Measurements from ENCODE around the gene CSNK1D.

Gene CSNK1D

GRCh38 chr17:82252511-82253178, 20.9 kb downstream of the CSNK1D start:
- DNase-seq (ENCODE audit: low read depth in 2 of 2) = no peak

DNA sequence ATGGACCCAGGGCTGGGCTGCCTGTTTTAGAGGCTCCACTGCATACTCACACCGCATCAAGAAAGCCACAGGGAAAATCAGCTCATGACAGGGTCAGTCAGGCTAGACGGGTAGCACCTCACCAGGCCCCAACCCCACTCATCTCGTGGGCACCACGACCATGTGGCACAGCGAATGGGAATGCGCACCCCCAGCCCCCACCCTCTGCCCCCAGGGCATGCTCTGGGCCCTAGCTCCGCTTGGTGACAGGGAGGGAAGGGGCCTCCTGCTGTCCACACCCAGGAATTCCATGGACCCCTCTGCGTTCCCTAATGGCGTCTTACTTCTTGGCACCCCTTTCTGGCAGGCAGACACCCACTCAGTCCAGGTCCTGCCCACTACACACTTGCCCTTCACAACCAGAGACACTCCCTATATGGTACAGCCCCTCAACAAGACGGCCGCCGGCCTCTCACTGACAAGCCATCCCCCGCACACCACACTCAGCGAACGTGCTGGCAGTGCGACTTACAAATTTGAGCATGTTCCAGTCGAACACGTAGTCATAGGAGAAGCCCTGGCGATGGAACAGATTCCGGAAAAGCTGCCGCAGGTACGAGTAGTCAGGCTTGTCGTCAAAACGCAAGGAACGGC, 22.5 kb downstream of the CSNK1D start:
- DNase-seq (ENCODE audit: low read depth in 2 of 2) = no peak

DNA sequence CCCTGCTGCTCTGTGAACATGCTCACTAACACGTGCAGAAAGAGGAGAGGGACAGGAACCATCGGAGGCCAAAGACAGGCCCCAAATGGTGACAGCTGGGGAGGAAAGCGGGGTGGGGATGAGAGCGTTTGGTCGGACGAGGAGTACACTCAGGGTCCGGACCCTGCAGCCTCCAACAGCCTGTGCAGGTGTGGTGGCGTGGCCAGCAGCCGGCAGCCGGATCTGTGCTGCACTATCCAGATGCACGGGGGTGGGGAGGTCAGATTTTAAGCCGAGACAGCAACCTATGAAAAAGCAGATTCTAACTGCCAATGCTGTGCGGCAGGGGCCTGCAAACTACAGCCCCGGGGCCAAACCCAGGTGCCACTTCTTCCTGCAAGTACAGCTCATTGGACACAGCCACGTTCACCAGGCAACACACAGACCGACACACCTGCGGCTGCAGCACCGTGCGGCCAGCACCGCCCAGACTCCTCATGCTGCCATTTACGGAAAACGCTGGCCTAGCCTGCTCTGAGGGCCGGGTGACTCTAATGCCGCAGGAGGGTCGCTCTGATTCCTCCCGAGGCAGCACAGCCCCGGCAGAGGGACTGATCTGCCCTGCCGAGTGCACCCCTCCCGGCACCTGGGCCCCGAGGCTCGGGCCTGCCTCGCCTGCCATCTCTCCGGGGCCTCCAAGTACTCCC, 23.5 kb downstream of the CSNK1D start:
- no peak for DNase-seq (ENCODE audit: low read depth in 2 of 2)

GRCh38 chr17:82248815-82249674, 24.5 kb downstream of the CSNK1D start:
- DNase-seq (ENCODE audit: low read depth in 2 of 2) = no peak

DNA sequence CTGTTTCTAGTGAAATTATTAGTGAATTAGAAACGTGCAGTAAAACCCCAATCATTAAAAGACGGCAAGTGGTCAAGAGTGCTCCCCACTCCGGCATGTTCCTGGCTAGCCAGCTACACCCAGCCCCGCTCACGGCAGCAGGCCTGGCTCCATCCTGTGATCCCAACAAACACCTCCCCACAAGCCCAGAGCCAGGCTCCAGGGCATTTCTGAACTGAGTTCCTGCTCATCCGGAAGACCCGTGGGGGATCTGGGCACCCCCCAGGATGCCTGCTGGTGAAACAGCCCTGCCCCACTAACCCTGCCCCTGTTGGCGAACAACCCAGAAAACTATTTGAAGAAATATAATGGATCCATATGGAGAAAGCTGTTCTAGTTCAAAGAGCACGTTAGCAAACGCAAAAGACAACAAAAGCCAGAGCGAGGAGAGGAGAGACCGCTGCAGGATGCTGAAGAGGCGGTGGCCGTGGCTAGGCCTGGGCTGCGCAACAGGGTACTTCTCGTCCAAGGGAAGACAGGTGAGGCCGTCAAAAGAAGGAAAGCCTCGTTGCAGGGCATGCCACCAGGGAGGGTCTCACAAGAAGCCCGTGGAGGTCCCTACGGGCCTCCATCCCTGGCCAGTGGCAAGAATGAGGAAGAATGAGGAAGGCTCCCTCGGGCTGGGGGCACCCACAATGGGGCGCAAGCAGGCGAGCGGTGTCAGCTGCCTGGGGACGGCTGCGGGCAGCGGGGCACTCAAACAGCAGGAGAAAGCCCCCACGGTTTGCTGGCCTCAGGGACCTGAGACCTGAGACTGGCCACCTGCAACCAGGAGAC, 25.4 kb downstream of the CSNK1D start:
- no peak for DNase-seq (ENCODE audit: low read depth in 2 of 2)

DNA sequence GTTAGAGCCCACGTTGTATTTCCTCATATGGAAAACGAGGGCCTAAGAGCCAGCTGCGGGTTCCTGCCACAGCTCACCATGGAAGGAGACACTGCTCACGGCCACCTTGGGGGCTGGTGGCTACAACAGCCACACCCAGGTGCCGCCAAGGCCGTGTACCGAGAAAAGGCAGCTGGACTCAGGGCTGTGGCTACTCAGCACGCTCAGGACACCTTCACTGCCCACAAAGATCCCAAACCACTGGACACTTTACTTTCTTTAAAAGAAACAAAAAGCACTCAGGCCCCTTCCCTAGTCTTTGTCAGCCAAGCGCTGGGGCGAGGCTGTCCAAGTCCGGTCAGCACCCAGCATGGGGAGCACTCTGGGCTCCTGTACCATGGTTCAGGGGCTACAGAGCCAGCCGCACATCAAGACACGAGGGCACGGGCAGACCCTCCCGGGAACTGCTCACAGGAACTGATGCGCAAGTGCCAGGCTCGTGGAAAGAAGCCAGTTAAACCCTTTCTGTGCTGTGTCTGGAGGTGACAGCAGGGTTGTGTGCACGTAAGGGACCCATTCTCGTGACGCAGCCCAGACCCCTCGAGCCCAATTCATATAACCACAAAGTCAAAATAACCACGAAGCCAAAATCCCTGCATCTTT, 26.2 kb downstream of the CSNK1D start:
- DNase-seq (ENCODE audit: low read depth in 2 of 2) = no peak

DNA sequence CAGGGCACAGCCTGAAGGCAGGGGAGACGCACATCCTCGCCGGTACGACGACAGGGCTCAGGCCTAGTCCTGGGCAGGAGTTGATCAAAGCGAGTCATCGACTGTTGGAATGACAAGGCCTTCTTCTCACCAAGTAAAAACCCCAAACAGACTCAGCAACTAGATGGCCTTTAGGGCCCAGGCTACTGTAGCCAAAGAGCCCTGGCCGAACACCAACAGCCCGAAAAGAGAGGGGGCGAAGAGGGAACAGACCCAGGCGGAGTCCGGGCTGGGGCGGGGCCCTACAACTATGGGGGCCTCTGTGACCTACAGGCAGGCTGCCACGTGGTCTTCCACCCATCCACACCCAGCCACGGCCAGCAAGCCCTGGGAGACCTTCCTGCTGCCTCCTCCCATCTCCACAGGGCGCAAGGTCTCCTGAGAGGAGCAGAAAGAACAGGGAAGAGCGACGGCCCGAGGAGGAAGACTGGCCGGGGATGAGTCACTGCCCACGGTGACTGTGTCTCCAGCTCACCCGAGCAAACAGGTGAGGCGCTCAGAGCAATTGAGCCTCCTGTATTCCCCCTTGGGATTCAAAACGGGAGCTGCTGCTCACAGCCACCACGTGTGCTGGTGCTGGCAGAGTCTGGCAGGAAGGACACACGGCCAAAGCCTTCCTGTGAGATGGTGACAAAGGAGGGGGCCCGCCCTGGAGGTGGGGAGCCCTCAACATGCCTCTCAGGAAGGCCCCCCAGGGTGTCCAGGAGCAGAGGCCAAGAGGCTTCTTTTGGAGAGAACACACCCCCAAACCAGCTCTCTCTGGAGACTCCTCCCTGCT, 26.9 kb downstream of the CSNK1D start:
- no peak for DNase-seq (ENCODE audit: low read depth in 2 of 2)

- no peak for DNase-seq (ENCODE audit: low read depth in 2 of 2)
Measured at GRCh38 chr17:82246040-82246364, 27.5 kb downstream of the CSNK1D start.

DNA sequence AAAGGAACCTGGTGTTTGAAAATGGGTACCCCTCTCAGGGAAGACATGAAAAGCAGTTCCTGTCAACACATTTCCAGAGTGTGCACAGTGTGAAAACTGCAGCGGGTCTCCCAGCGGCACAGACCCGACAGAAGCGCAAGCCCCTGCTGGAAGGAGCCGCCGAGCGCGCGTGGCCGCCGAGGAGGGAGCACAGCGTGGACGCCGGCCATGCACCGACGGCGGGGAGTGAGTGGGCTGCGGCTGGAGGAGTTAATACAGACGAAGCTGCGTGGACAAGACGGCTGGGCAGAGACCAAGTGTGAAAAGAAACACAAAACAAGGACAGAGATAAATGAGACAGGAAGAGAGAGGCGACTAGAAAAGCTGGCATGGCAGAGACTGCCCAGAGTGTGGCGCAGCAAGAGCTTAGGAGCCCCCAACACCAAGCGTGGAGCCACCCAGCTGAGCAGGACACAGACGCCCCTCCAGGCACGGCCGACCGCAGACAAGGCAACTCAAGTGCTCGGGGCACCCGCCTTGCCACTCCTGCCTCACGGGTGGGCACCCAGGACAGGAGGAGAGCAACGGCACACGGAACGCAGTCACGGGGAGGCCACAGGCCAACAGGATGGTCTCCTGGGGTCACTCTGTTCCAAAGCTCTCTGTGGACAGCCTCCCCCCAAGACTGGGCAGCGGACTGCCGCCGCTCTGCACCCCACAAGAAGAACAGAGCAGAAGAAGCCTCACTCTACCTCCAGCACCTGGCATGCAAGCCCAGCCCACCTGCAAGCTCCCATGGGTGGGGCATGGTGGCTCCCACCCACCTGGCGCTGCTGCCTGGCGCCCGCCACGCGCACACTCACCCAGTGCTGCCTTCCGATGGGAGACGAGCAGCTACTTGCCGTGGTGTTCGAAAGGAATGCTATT, 28.1 kb downstream of the CSNK1D start:
- DNase-seq (ENCODE audit: low read depth in 2 of 2) = no peak

DNA sequence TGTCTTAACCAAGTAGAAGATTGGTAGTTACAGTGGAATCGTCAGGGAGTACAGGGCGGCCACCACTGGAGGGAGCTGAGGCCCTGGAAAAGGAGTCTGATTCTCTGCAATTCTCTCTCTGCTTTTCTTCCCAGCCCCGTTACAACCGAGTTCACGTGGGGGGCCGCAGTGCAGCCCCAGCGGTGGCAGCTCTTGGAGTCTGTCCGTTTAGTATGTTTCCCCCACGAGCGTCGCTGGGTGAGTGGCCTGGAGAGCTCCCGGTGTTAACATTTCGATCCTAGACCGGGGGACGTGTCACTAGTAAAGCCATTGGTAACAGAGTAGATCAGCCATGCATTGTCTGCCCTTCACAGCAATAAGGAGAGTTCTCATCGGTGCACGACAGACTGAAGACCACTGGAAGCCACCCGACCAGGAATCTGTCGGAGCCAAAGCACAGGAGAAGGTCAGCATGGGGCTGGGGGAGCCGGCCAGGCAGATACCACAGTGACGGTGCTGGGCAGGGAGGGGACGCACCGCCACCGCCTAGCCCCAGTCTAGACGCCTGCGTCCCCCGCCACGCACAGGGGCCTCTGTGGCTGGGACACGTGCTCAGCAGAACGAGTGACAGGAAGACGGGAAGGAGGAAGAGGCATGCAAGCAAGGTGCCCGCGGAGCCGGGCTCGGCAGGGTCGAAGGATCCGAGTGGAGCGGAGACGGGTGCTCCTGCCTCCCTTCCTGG, 28.9 kb downstream of the CSNK1D start:
- DNase-seq (ENCODE audit: low read depth in 2 of 2) = no peak

DNA sequence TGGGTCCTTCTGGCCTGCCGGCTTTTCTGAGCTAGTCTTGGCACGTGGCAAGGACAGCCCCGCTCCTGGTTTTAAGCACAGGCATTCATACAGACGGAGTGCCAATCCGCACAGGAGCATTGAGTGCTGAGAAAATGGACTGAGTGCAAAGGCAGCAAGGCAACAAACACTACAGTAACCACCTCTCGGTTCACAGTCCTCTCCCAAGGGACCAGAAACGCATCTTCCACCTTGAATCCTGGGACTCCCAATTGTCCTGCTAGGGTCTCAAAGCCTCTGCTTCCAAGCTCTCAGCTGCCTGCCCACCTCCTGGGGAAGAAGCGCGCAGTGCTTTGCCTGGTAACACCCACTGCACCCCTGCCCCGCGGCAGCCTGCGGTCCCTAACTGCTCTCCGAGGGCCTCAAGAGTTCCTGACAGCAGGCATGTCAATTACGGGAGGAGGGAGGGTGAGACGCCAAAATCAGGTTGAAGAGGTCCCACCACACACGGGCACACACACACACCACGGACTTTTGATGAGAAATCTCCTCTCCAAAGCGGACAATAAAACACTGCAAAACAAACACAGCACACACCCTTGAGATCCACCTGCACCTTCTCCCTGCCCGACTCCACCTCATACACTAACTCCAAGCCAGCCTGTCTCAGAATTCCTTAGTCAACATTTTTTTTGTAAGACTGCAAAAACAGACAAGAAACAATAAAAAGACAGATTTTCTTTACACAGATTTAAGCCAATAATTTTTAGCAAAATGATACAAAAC, 29.7 kb downstream of the CSNK1D start:
- DNase-seq (ENCODE audit: low read depth in 2 of 2) = no peak

GRCh38 chr17:82242977-82243647, 30.4 kb downstream of the CSNK1D start:
- no peak for DNase-seq (ENCODE audit: low read depth in 2 of 2)

DNA sequence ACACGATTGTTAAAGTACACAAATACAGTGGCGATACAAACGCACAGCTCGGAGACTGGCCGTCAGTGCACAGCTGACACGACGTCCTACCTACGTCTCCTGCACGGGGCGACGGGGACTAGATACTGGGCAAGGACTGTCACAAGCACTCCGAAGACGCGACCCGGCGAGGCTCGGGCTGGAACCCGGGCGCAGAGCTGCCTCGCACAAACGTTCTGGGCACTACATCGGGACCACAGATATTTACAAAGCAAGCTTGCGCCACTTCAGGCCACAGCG, 30.9 kb downstream of the CSNK1D start:
- DNase-seq (ENCODE audit: low read depth in 2 of 2) = no peak

GRCh38 chr17:82241926-82242697, 31.4 kb downstream of the CSNK1D start:
- no peak for DNase-seq (ENCODE audit: low read depth in 2 of 2)

- no peak for DNase-seq (ENCODE audit: low read depth in 2 of 2)
Measured at GRCh38 chr17:82241183-82241925, 32.1 kb downstream of the CSNK1D start.
